ENCODE data around the gene NUAK1. TPM values are rescaled to one million over a fixed set of nuclear protein-coding genes. Genes with fewer than 3 reads are reported as not detected.
A peak's percentile ranks its signal among the peaks of the same experiment; 100 is the strongest.

NUAK1 gene
- total and polyA plus RNA-seq, 4 donors, result 2.9 to 14.1 (median 9.2) TPM

- WGBS, 2 donors, result 91 to 94% methylated on average over 2 of the region's 2 CpGs
- ATAC-seq (ENCODE audit: insufficient read depth, low FRiP score), result no peak
- no peak for DNase-seq
These were observed 12.1 kb downstream of the NUAK1 start for GRCh38 chr12:106126441-106127337.

GRCh38 chr12:106125351-106126095, 13.2 kb downstream of the NUAK1 start:
- Histone ChIP-seq H3K4me1 (ENCODE audit: control insufficient read depth in 5 of 5, insufficient read depth in 5 of 5, low read length in 5 of 5) (peaks cover 0 to 48% (median 21%) of the 10 kb centered on the region in 5 donors), H3K4me3 (no peak overlapping the region), H3K9me3 (ENCODE audit: control insufficient read depth in 4 of 4, insufficient read depth in 3 of 4, low read length in 3 of 4) (no peaks in the 10 kb centered on the region), H3K36me3 (ENCODE audit: control insufficient read depth in 4 of 4, insufficient read depth in 4 of 4, low read length in 4 of 4) (no peaks in the 10 kb centered on the region), H3K9ac (ENCODE audit: insufficient read depth in 1 of 2, low read length in 2 of 2) (no peak overlapping the region), H3K27ac (ENCODE audit: low read depth in 1 of 2, low read length in 1 of 2) (peak overlapping the region; percentile 65 to 68), H3K27me3 (ENCODE audit: control insufficient read depth in 3 of 3, insufficient read depth in 3 of 3, low read length in 2 of 3) (no peaks in the 10 kb centered on the region)
- TF ChIP-seq CTCF (IDR thresholded peaks at IDR 0.05; ENCODE audit: control extremely low read depth, extremely low read depth), result no peak
- no peak for ATAC-seq (ENCODE audit: insufficient read depth, low FRiP score)
- DNase-seq, result no peak
- WGBS, 2 donors, result 88 to 90% methylated on average over 9 of the region's 9 CpGs

More at GRCh38 chr12:106126441-106127337, 12.1 kb downstream of the NUAK1 start:
- H3K4me1 ChIP-seq (ENCODE audit: control insufficient read depth in 5 of 5, insufficient read depth in 5 of 5, low read length in 5 of 5), result peaks cover 0 to 45% (median 22%) of the 10 kb centered on the region in 5 donors
- no peak overlapping the region for H3K4me3 ChIP-seq
- H3K27me3 ChIP-seq (ENCODE audit: control insufficient read depth in 3 of 3, insufficient read depth in 3 of 3, low read length in 2 of 3), result no peaks in the 10 kb centered on the region
- no peaks in the 10 kb centered on the region for H3K9me3 ChIP-seq (ENCODE audit: control insufficient read depth in 4 of 4, insufficient read depth in 3 of 4, low read length in 3 of 4)
- TF ChIP-seq CTCF (IDR thresholded peaks at IDR 0.05; ENCODE audit: control extremely low read depth, extremely low read depth), result no peak
- H3K9ac ChIP-seq (ENCODE audit: insufficient read depth in 1 of 2, low read length in 2 of 2), result no peak overlapping the region
- H3K27ac ChIP-seq (ENCODE audit: low read depth in 1 of 2, low read length in 1 of 2), result peak overlapping the region; percentile 65 to 67
- H3K36me3 ChIP-seq (ENCODE audit: control insufficient read depth in 4 of 4, insufficient read depth in 4 of 4, low read length in 4 of 4), result no peaks in the 10 kb centered on the region

GRCh38 chr12:106123551-106124081, 15.1 kb downstream of the NUAK1 start:
- DNase-seq, result peak in 1 of 3 donors; percentile 42
- no peak for ATAC-seq (ENCODE audit: insufficient read depth, low FRiP score)
- WGBS, 2 donors, result 78 to 82% methylated on average over 10 of the region's 10 CpGs
- Histone ChIP-seq H3K27me3 (ENCODE audit: control insufficient read depth in 3 of 3, insufficient read depth in 3 of 3, low read length in 2 of 3) (no peaks in the 10 kb centered on the region), H3K4me3 (no peak overlapping the region), H3K4me1 (ENCODE audit: control insufficient read depth in 5 of 5, insufficient read depth in 5 of 5, low read length in 5 of 5) (peaks cover 0 to 51% (median 19%) of the 10 kb centered on the region in 5 donors), H3K36me3 (ENCODE audit: control insufficient read depth in 4 of 4, insufficient read depth in 4 of 4, low read length in 4 of 4) (no peaks in the 10 kb centered on the region), H3K9me3 (ENCODE audit: control insufficient read depth in 4 of 4, insufficient read depth in 3 of 4, low read length in 3 of 4) (no peaks in the 10 kb centered on the region), H3K27ac (ENCODE audit: low read depth in 1 of 2, low read length in 1 of 2) (peak overlapping the region; percentile 41 to 91), H3K9ac (ENCODE audit: insufficient read depth in 1 of 2, low read length in 2 of 2) (no peak overlapping the region)
- no peak for TF ChIP-seq CTCF (IDR thresholded peaks at IDR 0.05; ENCODE audit: control extremely low read depth, extremely low read depth)
